GM21528 (cell line): Measurements from ENCODE around the gene HIRA.

ENCODE experiments used
- ATAC-seq: cut with Tn5 transposase; IDR thresholded peaks from one replicate; pipeline ENCODE4 v1.9.1; 2021; ENCODE audit warnings: mild to moderate bottlenecking, moderate library complexity; ENCODE audit not compliant: unreplicated experiment, low FRiP score

Gene HIRA

GRCh38 chr22:19290400-19291217 is 140.9 kb downstream of the HIRA start:
- no peak for ATAC-seq

- no peak for ATAC-seq
These were observed 141.9 kb downstream of the HIRA start for GRCh38 chr22:19289475-19290161.

- no peak for ATAC-seq
These were observed 143.6 kb downstream of the HIRA start for GRCh38 chr22:19287889-19288288.

DNA sequence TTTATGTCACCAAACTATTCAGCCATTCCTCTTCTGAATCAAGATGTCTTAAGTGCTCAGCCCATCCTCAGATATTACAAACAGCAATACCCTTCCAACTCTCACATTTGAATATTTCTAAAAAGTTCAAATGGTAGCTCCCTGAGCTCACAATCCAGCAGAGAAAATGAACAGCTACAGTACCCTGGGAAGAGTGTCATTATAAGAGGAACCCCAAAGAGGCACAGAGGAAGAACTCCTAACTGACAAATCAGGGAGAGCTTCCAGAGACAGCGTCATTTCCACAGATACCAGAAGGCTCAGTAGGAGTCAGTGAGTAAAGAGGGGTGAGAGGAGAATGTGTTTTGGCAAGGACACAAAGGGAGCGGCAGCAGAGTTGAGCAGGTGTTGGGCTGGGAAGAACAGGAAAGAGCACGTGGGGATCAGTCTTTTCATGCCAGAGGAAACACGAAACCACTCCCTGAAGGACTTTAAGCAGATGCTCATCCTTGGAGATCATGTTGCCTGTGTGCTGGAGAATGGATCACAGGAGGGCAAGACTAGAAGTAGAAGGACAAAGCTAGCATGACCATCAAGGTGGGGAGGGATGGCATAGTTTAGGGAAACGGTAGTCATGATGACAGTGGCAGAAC is 144.3 kb downstream of the HIRA start:
- ATAC-seq, result no peak

GRCh38 chr22:19285831-19286230 is 145.7 kb downstream of the HIRA start:
- ATAC-seq, result no peak
